IPS-15b (cell line): ENCODE data around the gene IRF2BP1.
"Not testable (repeated sequence)": the region's sequence is repeated elsewhere in the genome, so short reads cannot be mapped to it uniquely, and the experiment has no call there.

Source experiments
- H3K27me3 ChIP-seq: one replicate; pipeline ENCODE4 v1.6.1; 2013; ENCODE audit warnings: low read length; ENCODE audit not compliant: control insufficient read depth, insufficient read depth
- H3K36me3 ChIP-seq: one replicate; pipeline ENCODE4 v1.6.1; 2013; ENCODE audit warnings: low read length; ENCODE audit not compliant: control insufficient read depth, insufficient read depth
- H3K4me1 ChIP-seq: one replicate; pipeline ENCODE4 v1.6.1; 2013; ENCODE audit warnings: mild to moderate bottlenecking, low read length; ENCODE audit not compliant: control insufficient read depth, insufficient read depth
- H3K4me3 ChIP-seq: one replicate; pipeline ENCODE4 v1.5.1; 2013; ENCODE audit warnings: low read depth, low read length
- H3K9ac ChIP-seq: one replicate; pipeline ENCODE4 v1.6.1; 2013; ENCODE audit warnings: low read depth, mild to moderate bottlenecking, low read length
- H3K9me3 ChIP-seq: one replicate; pipeline ENCODE4 v1.6.1; 2013; ENCODE audit warnings: mild to moderate bottlenecking, low read length; ENCODE audit not compliant: control insufficient read depth, insufficient read depth

Gene IRF2BP1

DNA sequence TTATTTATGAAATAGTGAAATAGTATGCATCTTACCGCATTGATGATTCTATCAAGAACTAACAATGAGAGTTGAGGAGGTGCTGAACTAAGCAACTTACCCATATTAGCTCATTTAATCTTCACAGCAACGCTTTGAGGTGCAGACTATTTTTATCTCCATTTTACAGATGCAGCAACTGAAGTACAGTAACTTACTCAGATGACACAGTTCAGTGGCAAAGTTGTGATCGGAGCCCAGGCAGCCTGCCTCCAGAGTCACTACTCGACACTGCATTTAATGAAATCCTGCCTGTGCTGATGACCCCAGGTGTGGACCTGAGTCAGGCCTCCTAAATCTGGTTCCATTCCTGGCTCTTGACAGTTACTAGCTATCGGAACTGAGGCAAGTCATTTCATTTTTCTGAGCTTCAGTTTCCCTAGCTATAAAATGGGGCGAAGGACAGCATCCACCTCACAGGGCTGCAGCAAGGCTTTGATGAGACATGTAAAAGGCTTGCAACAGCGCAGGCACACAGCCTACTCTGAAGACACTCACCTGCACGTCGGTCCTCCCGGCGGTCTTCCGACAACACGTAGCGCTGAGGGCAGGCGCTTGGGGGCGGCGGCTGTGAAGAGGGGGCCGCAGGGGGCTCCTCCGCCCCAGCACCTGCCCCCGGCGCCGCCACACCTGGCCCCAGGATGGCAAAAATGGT is 14.9 kb upstream of the IRF2BP1 start:
- H3K4me3 ChIP-seq, result peak overlapping the region; percentile 53

DNA sequence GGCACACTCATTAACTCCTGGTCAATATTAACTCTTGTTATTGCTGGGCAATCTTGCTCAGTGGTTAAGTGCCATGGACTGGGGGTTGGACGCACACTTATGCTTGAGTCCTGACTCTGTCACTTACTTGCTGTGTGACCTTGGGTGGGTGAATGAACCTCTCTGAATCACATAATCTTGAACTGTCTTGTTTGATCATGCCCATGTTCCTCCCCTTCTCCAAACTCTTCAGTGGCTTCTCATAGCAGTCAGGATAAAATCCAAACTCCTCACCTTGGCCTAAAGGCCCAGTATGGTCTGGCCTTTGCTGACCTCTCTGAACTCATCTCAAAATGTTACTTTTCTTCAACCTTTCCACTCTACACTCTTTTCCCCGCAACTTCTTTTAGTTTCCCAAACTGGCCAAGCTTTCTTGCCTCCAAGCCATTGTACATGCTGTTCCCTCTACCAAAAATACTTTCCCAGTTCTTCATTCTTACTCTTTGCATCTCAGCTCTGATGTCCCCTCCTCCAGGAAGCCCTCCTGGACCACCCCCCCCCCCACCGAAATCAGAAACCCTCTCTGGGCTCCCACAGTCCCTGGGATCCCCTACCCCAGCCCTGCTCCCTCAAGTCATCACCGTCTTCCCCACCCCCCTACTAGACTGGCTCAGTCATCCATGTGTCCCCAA is 14.1 kb upstream of the IRF2BP1 start:
- Histone ChIP-seq H3K9ac (no peak overlapping the region), H3K4me3 (no peak overlapping the region), H3K4me1 (peaks cover 6% of the 10 kb centered on the region), H3K27me3 (peaks cover 10% of the 10 kb centered on the region), H3K36me3 (peaks cover 11% of the 10 kb centered on the region), H3K9me3 (no peaks in the 10 kb centered on the region)

More for the DNA sequence above, 14.9 kb upstream of the IRF2BP1 start:
- H3K9ac ChIP-seq, result no peak overlapping the region
- no peaks in the 10 kb centered on the region for H3K9me3 ChIP-seq
- H3K36me3 ChIP-seq, result peaks cover 7% of the 10 kb centered on the region
- H3K27me3 ChIP-seq, result peaks cover 10% of the 10 kb centered on the region
- peaks cover 6% of the 10 kb centered on the region for H3K4me1 ChIP-seq

DNA sequence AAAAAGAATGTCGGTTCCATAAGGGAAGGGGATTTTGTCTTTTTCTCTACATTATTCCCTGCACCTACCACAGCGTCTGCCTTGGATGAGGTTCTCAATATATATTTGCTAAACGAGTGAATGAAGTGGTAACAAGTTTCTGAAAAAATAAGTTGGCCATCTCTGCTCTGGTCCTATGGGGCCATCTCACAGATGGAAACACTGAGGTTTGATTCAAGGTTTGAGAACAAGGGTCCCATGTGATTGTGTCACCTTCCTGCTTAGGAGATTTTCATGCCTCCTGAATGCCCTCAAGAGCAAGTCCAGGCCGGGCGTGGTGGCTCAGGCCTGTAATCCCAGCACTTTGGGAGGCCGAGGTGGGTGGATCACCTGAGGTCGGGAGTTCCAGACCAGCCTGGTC is 13.3 kb upstream of the IRF2BP1 start:
- peaks cover 10% of the 10 kb centered on the region for H3K27me3 ChIP-seq
- H3K4me1 ChIP-seq, result peaks cover 6% of the 10 kb centered on the region
- H3K4me3 ChIP-seq, result no peak overlapping the region
- H3K9me3 ChIP-seq, result no peaks in the 10 kb centered on the region
- peaks cover 11% of the 10 kb centered on the region for H3K36me3 ChIP-seq
- no peak overlapping the region for H3K9ac ChIP-seq

DNA sequence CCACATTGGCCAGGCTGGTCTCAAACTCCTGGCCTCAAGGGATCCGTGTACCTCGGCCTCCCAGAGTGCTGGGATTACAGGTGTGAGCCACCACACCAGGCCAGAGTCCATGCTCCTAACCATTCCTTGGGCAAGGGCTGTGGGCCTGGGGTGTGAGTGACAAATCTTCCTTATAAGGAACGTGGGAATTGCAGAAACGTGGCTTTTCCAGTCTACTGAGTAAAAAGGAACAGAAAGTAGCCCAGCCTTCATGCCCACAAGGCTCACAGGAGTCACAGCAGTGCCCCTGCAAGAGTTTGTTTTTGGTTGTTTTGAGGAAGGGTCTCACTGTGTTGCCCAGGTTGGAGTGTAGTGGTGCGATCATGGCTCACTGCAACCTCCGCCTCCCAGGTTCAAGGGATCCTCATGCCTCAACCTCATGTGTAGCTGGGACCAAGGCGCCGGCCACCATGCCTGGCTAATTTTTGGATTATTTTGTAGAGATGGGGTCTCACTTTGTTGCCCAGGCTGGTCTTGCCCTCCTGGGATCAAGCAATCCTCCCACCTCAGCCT is 11.4 kb upstream of the IRF2BP1 start:
- peaks cover 11% of the 10 kb centered on the region for H3K36me3 ChIP-seq
- no peak overlapping the region for H3K4me3 ChIP-seq
- H3K4me1 ChIP-seq, result peaks cover 6% of the 10 kb centered on the region
- peaks cover 10% of the 10 kb centered on the region for H3K27me3 ChIP-seq
- H3K9me3 ChIP-seq, result no peaks in the 10 kb centered on the region
- H3K9ac ChIP-seq, result no peak overlapping the region

DNA sequence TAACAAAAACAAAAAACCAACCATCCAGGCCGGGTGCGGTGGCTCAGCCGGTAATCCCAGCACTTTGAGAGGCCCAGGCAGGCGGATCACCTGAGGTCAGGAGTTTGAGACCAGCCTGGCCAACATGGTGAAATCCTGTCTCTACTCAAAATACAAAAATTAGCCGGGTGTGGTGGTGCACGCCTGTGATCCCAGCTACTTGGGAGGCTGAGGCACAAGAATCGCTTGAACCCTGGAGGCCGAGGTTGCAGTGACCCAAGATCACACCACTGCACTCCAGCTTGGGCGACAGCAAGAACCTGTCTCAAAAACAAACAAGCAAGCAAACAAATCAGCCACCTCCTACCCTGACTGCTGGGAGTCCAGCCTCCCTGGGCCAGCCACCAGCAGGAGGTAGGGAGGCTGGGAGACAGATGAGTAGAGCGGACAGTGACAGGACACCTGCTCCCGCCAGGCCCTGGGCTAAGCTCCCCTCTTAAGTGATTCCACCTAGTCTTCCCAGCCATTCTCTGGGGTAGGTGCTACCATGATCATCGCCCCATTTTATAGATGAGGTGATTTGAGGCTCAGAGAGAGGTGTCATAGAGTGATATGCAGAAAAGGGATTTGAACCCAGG is 10.2 kb upstream of the IRF2BP1 start:
- H3K36me3 ChIP-seq, result peaks cover 11% of the 10 kb centered on the region
- H3K4me3 ChIP-seq, H3K9ac ChIP-seq, H3K27me3 ChIP-seq, H3K4me1 ChIP-seq, H3K9me3 ChIP-seq: not testable (repeated sequence)

DNA sequence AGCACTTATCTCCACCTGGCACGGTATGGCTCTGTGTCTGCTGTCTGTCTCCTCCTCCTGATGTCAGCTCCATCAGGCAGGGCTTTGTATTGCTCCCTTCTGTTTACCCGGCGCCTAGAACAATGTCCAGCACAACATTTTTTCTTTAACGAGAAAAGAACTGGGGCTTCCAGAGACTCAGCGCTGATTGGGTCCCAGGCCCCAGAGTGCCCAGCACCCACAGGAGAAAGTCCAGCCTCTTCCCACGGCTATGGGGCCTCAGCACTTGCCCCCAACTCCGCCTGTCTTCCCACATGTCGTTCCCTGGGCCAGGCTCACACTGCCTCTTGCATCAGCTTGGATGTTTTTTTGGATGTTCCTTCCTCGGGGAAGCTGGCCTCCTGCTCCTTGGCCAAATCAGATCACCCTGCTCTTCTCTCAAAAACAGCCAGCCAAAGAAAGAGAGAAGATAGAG is 9.6 kb upstream of the IRF2BP1 start:
- no peak overlapping the region for H3K4me3 ChIP-seq
- no peaks in the 10 kb centered on the region for H3K9me3 ChIP-seq
- H3K4me1 ChIP-seq, result peaks cover 3% of the 10 kb centered on the region

DNA sequence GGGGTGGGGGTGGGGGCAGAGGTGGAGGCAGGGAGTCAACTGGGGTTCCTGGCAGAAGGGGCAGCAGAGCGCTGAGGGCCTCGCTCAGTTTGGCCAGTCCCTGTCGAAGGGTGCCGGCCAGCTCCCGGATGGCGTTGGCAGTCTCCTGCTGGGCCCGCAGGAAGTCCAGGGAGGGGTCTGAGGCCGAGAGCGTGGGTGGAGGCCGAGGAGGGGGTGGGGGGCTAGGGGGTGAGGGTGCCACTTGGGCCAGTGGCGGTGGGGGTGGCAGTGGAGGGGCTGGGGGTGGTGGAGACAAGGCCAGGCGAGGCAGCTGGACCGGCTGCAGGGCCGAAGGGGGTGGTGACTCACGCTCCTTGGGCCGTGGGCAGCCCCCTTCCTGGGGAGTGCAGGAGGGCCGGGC is 4.9 kb upstream of the IRF2BP1 start:
- no peaks in the 10 kb centered on the region for H3K9me3 ChIP-seq
- peaks cover 4% of the 10 kb centered on the region for H3K36me3 ChIP-seq
- H3K9ac ChIP-seq, result no peak overlapping the region
- H3K4me1 ChIP-seq, result peaks cover 2% of the 10 kb centered on the region
- H3K27me3 ChIP-seq, result no peaks in the 10 kb centered on the region
- H3K4me3 ChIP-seq, result no peak overlapping the region

More for the DNA sequence above, 9.6 kb upstream of the IRF2BP1 start:
- Histone ChIP-seq H3K36me3 (peaks cover 11% of the 10 kb centered on the region), H3K27me3 (peaks cover 2% of the 10 kb centered on the region), H3K9ac (no peak overlapping the region)

DNA sequence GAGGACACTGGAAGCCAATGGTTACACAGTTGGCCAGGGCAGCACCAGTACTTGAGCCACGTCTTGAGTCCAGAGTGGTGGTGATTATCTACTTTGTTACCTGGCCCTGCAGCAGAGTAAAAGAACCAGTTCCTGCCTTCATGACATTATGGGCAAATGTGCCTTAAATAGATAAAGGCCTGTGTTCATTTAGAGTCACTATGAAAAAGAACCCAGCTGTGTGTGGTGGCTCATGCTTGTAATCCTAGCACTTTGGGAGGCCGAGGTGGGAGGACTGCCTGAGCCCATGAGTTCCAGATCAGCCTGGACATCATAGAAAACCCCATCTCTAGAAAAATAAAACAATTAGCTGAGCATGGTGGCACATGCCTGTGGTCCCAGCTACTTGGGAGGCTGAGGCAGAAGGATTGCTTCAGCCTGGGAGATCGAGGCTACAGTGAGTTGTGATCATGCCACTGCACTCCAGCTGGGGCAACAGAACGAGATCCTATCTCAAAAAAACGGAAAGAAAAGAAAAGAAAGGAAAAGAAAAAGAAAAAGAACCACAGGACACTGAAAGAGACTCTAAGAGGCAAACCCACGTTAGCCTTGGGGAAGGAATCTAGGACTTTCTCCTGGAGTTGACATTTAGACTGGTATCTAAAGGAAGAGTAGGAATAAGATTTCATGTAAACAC is 3.4 kb upstream of the IRF2BP1 start:
- H3K4me3 ChIP-seq, result no peak overlapping the region
- peaks cover 5% of the 10 kb centered on the region for H3K4me1 ChIP-seq
- H3K27me3 ChIP-seq, result no peaks in the 10 kb centered on the region
- no peaks in the 10 kb centered on the region for H3K9me3 ChIP-seq
- peaks cover 4% of the 10 kb centered on the region for H3K36me3 ChIP-seq
- no peak overlapping the region for H3K9ac ChIP-seq

DNA sequence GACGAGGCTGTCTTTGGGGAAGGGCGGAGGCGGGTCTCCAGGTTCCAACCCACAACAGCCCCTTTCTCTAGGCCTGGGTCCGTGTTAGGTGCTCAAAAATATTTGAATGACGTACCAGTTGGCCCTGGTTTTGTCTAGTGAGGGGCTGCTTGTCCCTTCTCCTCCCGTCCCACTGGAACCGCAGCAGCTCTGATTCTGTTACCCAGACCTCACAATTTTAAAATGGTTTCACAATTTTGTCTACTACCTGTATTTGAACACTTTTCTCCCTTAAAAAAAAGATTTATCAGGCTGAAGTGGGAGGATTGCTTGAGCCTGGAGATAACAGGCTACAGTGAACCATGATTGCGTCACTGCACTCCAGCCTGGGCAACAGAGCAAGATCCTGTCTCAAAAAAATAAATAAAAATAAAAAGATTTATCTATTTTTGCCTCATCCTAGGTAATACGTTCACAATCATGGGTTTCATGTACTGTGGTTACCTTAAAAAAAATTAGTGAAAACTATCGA is 1.3 kb upstream of the IRF2BP1 start:
- peak overlapping the region; percentile 85 for H3K4me3 ChIP-seq
- H3K36me3 ChIP-seq, result peaks cover 4% of the 10 kb centered on the region
- no peaks in the 10 kb centered on the region for H3K27me3 ChIP-seq

DNA sequence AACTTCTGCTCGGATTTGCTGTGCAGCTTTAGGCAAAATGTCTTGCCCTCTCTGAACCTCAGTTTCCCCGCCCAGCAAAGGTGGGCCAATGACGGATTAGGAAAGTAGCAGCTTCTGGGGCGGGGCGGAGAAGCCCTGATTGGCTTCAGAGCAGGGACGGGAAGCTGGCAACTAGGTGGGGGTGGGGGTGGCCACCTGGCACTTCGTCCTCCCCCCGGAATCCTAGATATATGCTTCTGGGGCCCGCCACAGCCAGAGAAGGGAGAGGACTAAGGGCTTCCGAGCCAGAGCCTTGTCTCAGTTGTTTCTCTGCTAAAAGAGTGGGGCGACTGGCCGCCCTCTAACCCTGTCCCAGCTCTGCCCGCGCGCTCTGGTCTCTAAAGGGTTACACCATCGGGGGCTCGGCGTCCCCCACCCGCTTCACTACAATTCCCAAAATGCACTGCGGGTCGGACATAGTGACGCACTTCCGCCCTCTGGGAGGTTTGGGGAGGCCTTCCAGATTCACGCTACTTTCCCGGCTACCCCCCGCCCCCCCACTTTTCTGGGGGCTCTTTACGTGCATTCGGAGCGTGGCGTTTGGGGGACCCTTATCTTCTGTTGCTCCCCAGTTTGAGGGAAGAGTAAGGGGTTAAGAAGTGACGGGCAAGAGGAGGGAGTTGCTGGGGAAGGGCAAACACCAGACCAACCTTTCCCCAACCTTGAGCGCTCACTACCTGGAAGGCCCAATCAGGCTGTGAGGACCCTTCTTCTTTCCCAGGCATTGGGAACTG is 672 bp upstream of the IRF2BP1 start:
- Histone ChIP-seq H3K4me1 (peaks cover 14% of the 10 kb centered on the region), H3K4me3 (peak overlapping the region; percentile 85), H3K27me3 (no peaks in the 10 kb centered on the region), H3K9ac (peak overlapping the region; percentile 89), H3K9me3 (no peaks in the 10 kb centered on the region), H3K36me3 (peaks cover 4% of the 10 kb centered on the region)

More for the DNA sequence above, 1.3 kb upstream of the IRF2BP1 start:
- Histone ChIP-seq H3K4me1 (peaks cover 11% of the 10 kb centered on the region), H3K9ac (peak overlapping the region; percentile 89), H3K9me3 (no peaks in the 10 kb centered on the region)
